GM12878 (cell line): ENCODE data around the gene ARL5A.

Source experiments
- REST ChIP-seq: IDR thresholded peaks from 2 replicates; pipeline ENCODE4 v1.6.1; 2012; ENCODE audit warnings: mild to moderate bottlenecking, low read depth, low read length
- ZBTB33 ChIP-seq: fragments of 450-650 bp; IDR thresholded peaks from 2 replicates; pipeline ENCODE4 v1.6.1; 2017; ENCODE audit warnings: mild to moderate bottlenecking

GRCh38 chr2:151758744-151759143, 69.5 kb downstream of the ARL5A start:
- TF ChIP-seq REST: no peak
- no peak for TF ChIP-seq ZBTB33
